ENCODE measurements around the gene NFKBIZ.

Gene NFKBIZ

GRCh38 chr3:101825904-101826445 is 23.3 kb upstream of the NFKBIZ start:
- DNase-seq = peak; percentile 17

- DNase-seq = peak; percentile 76
Measured at GRCh38 chr3:101827211-101828174, 21.8 kb upstream of the NFKBIZ start.

- no peak for DNase-seq
Measured at GRCh38 chr3:101828276-101828675, 21.0 kb upstream of the NFKBIZ start.

GRCh38 chr3:101828691-101829436 is 20.4 kb upstream of the NFKBIZ start:
- DNase-seq = peak; percentile 26

GRCh38 chr3:101829437-101829830 is 19.9 kb upstream of the NFKBIZ start:
- no peak for DNase-seq

GRCh38 chr3:101829874-101830273 is 19.4 kb upstream of the NFKBIZ start:
- no peak for DNase-seq

GRCh38 chr3:101833446-101833974 is 15.8 kb upstream of the NFKBIZ start:
- no peak for DNase-seq

- no peak for DNase-seq
Measured at GRCh38 chr3:101835676-101836075, 13.6 kb upstream of the NFKBIZ start.

GRCh38 chr3:101836160-101836559 is 13.2 kb upstream of the NFKBIZ start:
- DNase-seq = no peak

GRCh38 chr3:101836652-101837598 is 12.4 kb upstream of the NFKBIZ start:
- DNase-seq = peak; percentile 68

- peak; percentile 41 for DNase-seq
Measured at GRCh38 chr3:101838691-101839090, 10.6 kb upstream of the NFKBIZ start.

- DNase-seq = no peak
Measured at GRCh38 chr3:101840066-101840465, 9.2 kb upstream of the NFKBIZ start.

- peak; percentile 67 for DNase-seq
Measured at GRCh38 chr3:101842245-101842934, 6.9 kb upstream of the NFKBIZ start.

- no peak for DNase-seq
Measured at GRCh38 chr3:101842935-101843330, 6.4 kb upstream of the NFKBIZ start.

- no peak for DNase-seq
Measured at GRCh38 chr3:101845425-101845824, 3.9 kb upstream of the NFKBIZ start.

- no peak for DNase-seq
Measured at GRCh38 chr3:101846709-101847108, 2.6 kb upstream of the NFKBIZ start.

- DNase-seq = no peak
Measured at GRCh38 chr3:101847328-101847727, 2.0 kb upstream of the NFKBIZ start.

GRCh38 chr3:101848326-101848725 is 988 bp upstream of the NFKBIZ start:
- DNase-seq = no peak

- DNase-seq = peak; percentile 36
Measured at GRCh38 chr3:101849714-101850245, 466 bp downstream of the NFKBIZ start.

- DNase-seq = peak; percentile 81
Measured at GRCh38 chr3:101850246-101851051, 1.1 kb downstream of the NFKBIZ start.
